Right atrium auricular region (tissue), 2 donors: ENCODE measurements around the gene TSPAN3. TPM values are rescaled to one million over a fixed set of nuclear protein-coding genes. Genes with fewer than 3 reads are reported as not detected.

Experiments used
- DNase-seq: peaks from one replicate; pipeline ENCODE4 v3.0.0-alpha.2; 2019; ENCODE audit warnings: low spot score
- H3K27ac ChIP-seq, 2 donors: fragments of 200-600 bp; sonication (generic); 1 replicate in 1 of 2; 2 replicates in 1 of 2; pipeline ENCODE4 v1.5.1; 2016 to 2019
- H3K27me3 ChIP-seq, 2 donors: fragments of 200-600 bp; sonication (generic); one replicate each; pipeline versions ENCODE4 v1.5.1 to v1.6.0; 2017 to 2019
- H3K36me3 ChIP-seq: fragments of 200-600 bp; sonication (generic); one replicate; pipeline ENCODE4 v1.5.1; 2016
- H3K4me1 ChIP-seq, 2 donors: fragments of 200-600 bp; sonication (generic); one replicate each; pipeline versions ENCODE4 v1.5.1 to v1.6.0; 2017 to 2019
- H3K4me3 ChIP-seq, 2 donors: fragments of 200-600 bp; sonication (generic); 1 replicate in 1 of 2; 2 replicates in 1 of 2; pipeline ENCODE4 v1.5.1; 2017 to 2019; ENCODE audit warnings: mild to moderate bottlenecking in 1 of 2, moderate library complexity in 1 of 2
- H3K9me3 ChIP-seq, 2 donors: fragments of 200-600 bp; sonication (generic); one replicate each; pipeline ENCODE4 v1.5.1; 2019
- CTCF ChIP-seq, 2 donors: fragments of 200-600 bp; sonication (generic); IDR thresholded peaks; one replicate each; pipeline ENCODE4 v1.5.1; 2019; ENCODE audit warnings: antibody characterized with exemption in 2 of 2
- total RNA-seq, 2 donors: library from RNA; depleted of rRNA; stranded (reverse); fragments of >200 nt; gene quantifications; one replicate each; pipeline ENCODE4 v1.1.0, GENCODE V29; 2016

TSPAN3 gene
- total RNA-seq, 2 donors from 2014 or later, result 191 to 361 TPM

- no peak for TF ChIP-seq CTCF (IDR thresholded peaks at IDR 0.05)
- DNase-seq, result no peak
- H3K4me3 ChIP-seq, result no peak overlapping the region
- H3K27ac ChIP-seq, result no peak overlapping the region
- H3K27me3 ChIP-seq, result no peaks in the 10 kb centered on the region
- H3K9me3 ChIP-seq, result no peaks in the 10 kb centered on the region
- no peaks in the 10 kb centered on the region for H3K36me3 ChIP-seq
- H3K4me1 ChIP-seq, result peaks cover 0 to 51% of the 10 kb centered on the region in 2 donors
Measured at GRCh38 chr15:77066971-77067690, 3.8 kb downstream of the TSPAN3 start.

DNA sequence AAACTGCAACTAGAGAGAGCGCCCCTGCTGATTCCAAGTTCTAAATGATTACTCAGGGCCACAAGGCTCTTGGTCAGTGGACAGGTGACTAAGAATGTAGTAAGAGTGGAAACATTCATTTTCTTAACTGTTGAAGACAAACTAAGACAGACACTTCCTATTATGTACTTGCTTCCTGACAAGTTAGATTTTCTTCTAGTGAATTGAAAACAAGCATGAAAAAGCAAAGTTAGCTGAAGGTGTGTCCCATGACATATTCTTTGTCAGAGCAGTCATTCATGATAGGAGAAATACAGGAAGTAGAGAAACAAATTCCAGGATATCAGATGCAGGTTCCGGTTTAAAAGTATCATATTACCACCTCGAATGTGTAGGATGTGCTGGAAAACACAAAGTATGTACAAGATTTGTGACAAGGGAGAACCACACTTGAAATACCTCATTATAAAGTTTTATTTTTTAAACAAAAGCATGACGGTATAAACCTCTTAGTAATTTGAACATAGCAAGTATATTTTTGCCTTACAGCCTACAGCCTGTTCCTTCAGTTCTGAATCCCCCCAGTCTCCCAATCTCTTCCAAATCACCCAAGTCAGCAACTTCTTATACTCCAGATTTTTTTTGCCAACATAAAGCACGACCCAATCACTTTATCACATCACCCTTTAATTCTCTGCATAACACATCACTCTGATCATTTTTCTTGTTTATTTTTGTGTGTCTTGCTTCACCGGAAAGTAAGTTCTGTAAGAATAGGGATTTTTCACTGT is 6.2 kb downstream of the TSPAN3 start:
- Histone ChIP-seq H3K4me1 (peaks cover 0 to 63% of the 10 kb centered on the region in 2 donors), H3K27me3 (no peaks in the 10 kb centered on the region), H3K36me3 (no peaks in the 10 kb centered on the region), H3K4me3 (no peak overlapping the region), H3K9me3 (no peaks in the 10 kb centered on the region), H3K27ac (no peak overlapping the region)
- TF ChIP-seq CTCF (IDR thresholded peaks at IDR 0.05), result no peak
- no peak for DNase-seq

DNA sequence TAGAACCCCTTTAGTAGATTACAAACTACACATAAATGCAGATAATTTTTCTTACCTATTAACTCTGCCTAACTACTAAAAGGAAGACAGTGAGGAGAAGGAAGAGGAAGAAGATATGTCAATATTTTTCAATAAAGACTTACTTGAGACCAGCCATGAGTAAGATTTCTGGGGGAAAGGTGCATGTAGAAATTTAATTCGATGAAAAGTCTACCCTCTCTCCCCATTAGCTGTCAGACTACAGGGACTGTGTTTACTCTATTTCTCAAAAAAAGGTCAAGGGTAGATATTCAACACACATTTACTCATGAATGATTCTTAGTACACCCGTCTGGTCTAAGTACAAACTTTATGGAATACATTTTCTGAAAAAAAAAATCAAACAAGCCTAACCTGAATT is 6.8 kb downstream of the TSPAN3 start:
- Histone ChIP-seq H3K9me3 (no peaks in the 10 kb centered on the region), H3K27ac (no peak overlapping the region), H3K36me3 (no peaks in the 10 kb centered on the region), H3K4me1 (peaks cover 0 to 59% of the 10 kb centered on the region in 2 donors), H3K27me3 (no peaks in the 10 kb centered on the region), H3K4me3 (no peak overlapping the region)
- no peak for TF ChIP-seq CTCF (IDR thresholded peaks at IDR 0.05)
- DNase-seq, result no peak

DNA sequence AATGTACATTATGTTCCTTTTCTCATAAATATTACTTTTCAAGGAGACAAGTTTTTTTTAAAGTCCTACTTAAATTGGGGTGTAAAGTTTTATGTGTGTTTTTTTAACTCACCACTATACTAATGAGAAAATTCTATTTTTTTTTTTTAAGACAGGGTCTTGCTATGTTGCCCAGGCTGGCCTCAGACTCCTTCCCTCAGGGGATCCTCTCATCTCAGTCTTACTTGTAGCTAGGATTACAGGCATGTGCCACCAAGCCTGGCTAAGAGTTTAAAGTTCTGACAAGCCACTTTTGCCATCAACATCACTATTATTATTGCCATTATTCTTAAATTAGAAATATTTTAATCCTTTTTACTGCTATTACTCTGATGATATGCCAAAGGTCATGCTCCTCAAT is 7.7 kb downstream of the TSPAN3 start:
- no peaks in the 10 kb centered on the region for H3K27me3 ChIP-seq
- DNase-seq, result no peak
- no peaks in the 10 kb centered on the region for H3K9me3 ChIP-seq
- peaks cover 0 to 55% of the 10 kb centered on the region in 2 donors for H3K4me1 ChIP-seq
- no peaks in the 10 kb centered on the region for H3K36me3 ChIP-seq
- no peak overlapping the region for H3K4me3 ChIP-seq
- no peak overlapping the region for H3K27ac ChIP-seq
- no peak for TF ChIP-seq CTCF (IDR thresholded peaks at IDR 0.05)

DNA sequence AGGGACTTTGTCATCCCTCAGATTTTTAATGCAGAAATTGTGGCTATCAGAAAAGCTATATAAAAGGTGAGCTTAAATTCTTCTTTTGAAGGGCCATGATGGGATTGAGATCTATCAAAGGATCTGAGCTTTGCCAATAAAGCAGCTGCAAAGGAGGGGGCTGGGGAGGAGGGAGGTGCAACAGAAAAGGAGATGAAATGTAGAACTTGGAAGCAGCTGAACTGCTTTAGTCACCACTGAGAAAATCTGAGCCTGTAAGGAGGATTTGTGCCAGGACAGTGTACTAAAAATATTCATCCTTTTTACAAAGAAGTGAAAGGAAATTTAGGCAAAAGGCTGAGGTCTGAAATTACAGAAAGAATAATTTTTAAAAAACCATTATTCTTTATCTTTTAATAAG is 10.4 kb downstream of the TSPAN3 start:
- Histone ChIP-seq H3K4me1 (peaks cover 0 to 45% of the 10 kb centered on the region in 2 donors), H3K36me3 (no peaks in the 10 kb centered on the region), H3K9me3 (no peaks in the 10 kb centered on the region), H3K27ac (peak overlapping the region; percentile 40 to 41), H3K27me3 (no peaks in the 10 kb centered on the region), H3K4me3 (no peak overlapping the region)
- no peak for TF ChIP-seq CTCF (IDR thresholded peaks at IDR 0.05)
- no peak for DNase-seq
